ENCODE data around the gene ALDOC. TPM values are rescaled to one million over a fixed set of nuclear protein-coding genes. Genes with fewer than 3 reads are reported as not detected.

Gene ALDOC
- 100 to 1,000 TPM; 104 to 131 TPM for total RNA-seq
- 10 to 100 TPM; 40.1 to 85.1 TPM for polyA plus RNA-seq

DNA sequence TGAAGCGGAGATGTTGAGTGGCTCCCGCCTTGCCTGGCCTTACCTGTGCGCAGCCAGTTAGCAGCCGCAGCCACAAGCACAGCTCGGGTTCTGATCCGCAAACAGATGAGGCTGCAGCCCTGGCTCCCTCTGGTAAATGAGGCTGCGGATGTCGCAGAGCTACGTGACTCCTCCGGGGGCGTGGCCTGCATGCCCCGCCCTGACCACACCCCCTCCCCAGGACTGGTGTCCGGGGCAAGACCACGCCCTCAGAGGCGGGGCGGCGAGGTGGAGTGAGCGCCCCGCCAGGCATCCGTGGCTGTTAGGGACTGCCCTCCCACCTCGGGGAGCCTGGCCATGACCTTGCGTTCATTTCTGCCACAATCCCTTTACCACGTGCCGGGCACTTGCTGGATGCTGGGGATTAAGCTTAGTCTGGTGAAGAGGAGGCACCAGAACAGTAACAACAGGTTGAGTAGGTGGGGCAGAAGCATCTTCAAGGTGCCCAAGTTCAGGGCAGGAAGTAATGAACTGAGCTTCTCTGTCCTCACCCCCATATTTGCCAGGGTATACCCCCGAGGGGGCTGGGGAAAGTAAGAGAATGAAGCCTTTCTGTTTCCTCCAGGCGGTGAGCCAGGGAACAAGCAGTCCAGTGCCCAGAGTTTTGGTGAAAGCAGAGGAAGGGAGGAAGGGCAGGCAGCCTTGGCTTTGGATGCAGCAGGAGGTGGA is at the start of gene ALDOC:
Gene ALDOC, minus strand, starts transcription at position 138 of the 708 bp plus-strand sequence. CDS start 1,363 bp downstream, outside the sequence.
- H3K4me1 ChIP-seq (ENCODE audit: control insufficient read depth in 4 of 4, insufficient read depth in 4 of 4, low read length in 3 of 4): peaks cover 11 to 27% (median 22%) of the 10 kb centered on the region in 4 donors
- TF ChIP-seq FOXA2 (IDR thresholded peaks at IDR 0.05): peak; percentile 42
- TF ChIP-seq NR2F2 (IDR thresholded peaks at IDR 0.05): peak; percentile 75
- TF ChIP-seq, protein P1, sequence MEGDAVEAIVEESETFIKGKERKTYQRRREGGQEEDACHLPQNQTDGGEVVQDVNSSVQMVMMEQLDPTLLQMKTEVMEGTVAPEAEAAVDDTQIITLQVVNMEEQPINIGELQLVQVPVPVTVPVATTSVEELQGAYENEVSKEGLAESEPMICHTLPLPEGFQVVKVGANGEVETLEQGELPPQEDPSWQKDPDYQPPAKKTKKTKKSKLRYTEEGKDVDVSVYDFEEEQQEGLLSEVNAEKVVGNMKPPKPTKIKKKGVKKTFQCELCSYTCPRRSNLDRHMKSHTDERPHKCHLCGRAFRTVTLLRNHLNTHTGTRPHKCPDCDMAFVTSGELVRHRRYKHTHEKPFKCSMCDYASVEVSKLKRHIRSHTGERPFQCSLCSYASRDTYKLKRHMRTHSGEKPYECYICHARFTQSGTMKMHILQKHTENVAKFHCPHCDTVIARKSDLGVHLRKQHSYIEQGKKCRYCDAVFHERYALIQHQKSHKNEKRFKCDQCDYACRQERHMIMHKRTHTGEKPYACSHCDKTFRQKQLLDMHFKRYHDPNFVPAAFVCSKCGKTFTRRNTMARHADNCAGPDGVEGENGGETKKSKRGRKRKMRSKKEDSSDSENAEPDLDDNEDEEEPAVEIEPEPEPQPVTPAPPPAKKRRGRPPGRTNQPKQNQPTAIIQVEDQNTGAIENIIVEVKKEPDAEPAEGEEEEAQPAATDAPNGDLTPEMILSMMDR (IDR thresholded peaks at IDR 0.05; ENCODE audit: low read depth, low read length, missing input control): no peak
- no peak for TF ChIP-seq FOXA1 (IDR thresholded peaks at IDR 0.05)
- peak in 1 of 2 donors; percentile 67 for TF ChIP-seq GABPA (IDR thresholded peaks at IDR 0.05 in 1 of 2, conservative IDR thresholded peaks at IDR 0.05 in 1 of 2)
- TF ChIP-seq, protein P2, sequence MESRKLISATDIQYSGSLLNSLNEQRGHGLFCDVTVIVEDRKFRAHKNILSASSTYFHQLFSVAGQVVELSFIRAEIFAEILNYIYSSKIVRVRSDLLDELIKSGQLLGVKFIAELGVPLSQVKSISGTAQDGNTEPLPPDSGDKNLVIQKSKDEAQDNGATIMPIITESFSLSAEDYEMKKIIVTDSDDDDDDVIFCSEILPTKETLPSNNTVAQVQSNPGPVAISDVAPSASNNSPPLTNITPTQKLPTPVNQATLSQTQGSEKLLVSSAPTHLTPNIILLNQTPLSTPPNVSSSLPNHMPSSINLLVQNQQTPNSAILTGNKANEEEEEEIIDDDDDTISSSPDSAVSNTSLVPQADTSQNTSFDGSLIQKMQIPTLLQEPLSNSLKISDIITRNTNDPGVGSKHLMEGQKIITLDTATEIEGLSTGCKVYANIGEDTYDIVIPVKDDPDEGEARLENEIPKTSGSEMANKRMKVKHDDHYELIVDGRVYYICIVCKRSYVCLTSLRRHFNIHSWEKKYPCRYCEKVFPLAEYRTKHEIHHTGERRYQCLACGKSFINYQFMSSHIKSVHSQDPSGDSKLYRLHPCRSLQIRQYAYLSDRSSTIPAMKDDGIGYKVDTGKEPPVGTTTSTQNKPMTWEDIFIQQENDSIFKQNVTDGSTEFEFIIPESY (IDR thresholded peaks at IDR 0.05): peak; percentile 55
- TF ChIP-seq YY1 (IDR thresholded peaks at IDR 0.05): peak; percentile 82
- TF ChIP-seq RAD21 (IDR thresholded peaks at IDR 0.05): peak in 1 of 2 donors; percentile 43
- TF ChIP-seq, protein P3, sequence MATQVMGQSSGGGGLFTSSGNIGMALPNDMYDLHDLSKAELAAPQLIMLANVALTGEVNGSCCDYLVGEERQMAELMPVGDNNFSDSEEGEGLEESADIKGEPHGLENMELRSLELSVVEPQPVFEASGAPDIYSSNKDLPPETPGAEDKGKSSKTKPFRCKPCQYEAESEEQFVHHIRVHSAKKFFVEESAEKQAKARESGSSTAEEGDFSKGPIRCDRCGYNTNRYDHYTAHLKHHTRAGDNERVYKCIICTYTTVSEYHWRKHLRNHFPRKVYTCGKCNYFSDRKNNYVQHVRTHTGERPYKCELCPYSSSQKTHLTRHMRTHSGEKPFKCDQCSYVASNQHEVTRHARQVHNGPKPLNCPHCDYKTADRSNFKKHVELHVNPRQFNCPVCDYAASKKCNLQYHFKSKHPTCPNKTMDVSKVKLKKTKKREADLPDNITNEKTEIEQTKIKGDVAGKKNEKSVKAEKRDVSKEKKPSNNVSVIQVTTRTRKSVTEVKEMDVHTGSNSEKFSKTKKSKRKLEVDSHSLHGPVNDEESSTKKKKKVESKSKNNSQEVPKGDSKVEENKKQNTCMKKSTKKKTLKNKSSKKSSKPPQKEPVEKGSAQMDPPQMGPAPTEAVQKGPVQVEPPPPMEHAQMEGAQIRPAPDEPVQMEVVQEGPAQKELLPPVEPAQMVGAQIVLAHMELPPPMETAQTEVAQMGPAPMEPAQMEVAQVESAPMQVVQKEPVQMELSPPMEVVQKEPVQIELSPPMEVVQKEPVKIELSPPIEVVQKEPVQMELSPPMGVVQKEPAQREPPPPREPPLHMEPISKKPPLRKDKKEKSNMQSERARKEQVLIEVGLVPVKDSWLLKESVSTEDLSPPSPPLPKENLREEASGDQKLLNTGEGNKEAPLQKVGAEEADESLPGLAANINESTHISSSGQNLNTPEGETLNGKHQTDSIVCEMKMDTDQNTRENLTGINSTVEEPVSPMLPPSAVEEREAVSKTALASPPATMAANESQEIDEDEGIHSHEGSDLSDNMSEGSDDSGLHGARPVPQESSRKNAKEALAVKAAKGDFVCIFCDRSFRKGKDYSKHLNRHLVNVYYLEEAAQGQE (IDR thresholded peaks at IDR 0.05): peak; percentile 67
- peak; percentile 98 to 99 for TF ChIP-seq RXRA (IDR thresholded peaks at IDR 0.05)
- TF ChIP-seq, protein P4, sequence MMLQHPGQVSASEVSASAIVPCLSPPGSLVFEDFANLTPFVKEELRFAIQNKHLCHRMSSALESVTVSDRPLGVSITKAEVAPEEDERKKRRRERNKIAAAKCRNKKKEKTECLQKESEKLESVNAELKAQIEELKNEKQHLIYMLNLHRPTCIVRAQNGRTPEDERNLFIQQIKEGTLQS (IDR thresholded peaks at IDR 0.05): no peak
- TF ChIP-seq HNF4G (IDR thresholded peaks at IDR 0.05): no peak
- TF ChIP-seq SP1 (IDR thresholded peaks at IDR 0.05): peak; percentile 95
- TF ChIP-seq EGR1 (IDR thresholded peaks at IDR 0.05; ENCODE audit: low read depth in 2 of 2): peak in 1 of 2 donors; percentile 61
- peak; percentile 63 to 72 for TF ChIP-seq HNF4A (conservative IDR thresholded peaks at IDR 0.05)
- TF ChIP-seq JUND (IDR thresholded peaks at IDR 0.05): peak in 1 of 2 donors; percentile 14
- TF ChIP-seq, protein P5, sequence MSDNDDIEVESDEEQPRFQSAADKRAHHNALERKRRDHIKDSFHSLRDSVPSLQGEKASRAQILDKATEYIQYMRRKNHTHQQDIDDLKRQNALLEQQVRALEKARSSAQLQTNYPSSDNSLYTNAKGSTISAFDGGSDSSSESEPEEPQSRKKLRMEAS (IDR thresholded peaks at IDR 0.05): no peak
- peak; percentile 73 for TF ChIP-seq TAF1 (conservative IDR thresholded peaks at IDR 0.05)
- H3K4me3 ChIP-seq (ENCODE audit: low read depth in 1 of 3, low read length in 3 of 3): peak within 1 kb of the TSS in 1 of 3 donors; percentile 28
- no peaks in the 10 kb centered on the region for H3K9me3 ChIP-seq (ENCODE audit: control insufficient read depth in 4 of 4, low read length in 3 of 4)
- DNase-seq (ENCODE audit: low spot score): peak; percentile 99
- peak within 1 kb of the TSS in 1 of 2 donors; percentile 2 for H3K9ac ChIP-seq (ENCODE audit: low read depth in 1 of 2, low read length in 2 of 2)
- peak within 1 kb of the TSS; percentile 89 to 93 for H3K27ac ChIP-seq (ENCODE audit: low read depth in 1 of 2, low read length in 2 of 2)
- H3K36me3 ChIP-seq (ENCODE audit: control insufficient read depth in 4 of 4, insufficient read depth in 3 of 4, low read depth in 1 of 4, low read length in 3 of 4): peaks cover 0 to 9% (median 3%) of the 10 kb centered on the region in 4 donors
- no peaks in the 10 kb centered on the region for H3K27me3 ChIP-seq (ENCODE audit: control insufficient read depth in 4 of 4, insufficient read depth in 4 of 4, low read length in 3 of 4)
- 3% methylated on average over 25 of the region's 26 CpGs for WGBS

Data from liver (tissue), 9 donors.